Activated T-helper 2 cell treated with anti-CD3 and anti-CD28 coated beads, Interferon-gamma antibody, Interleukin-2, Interleukin-4, amounts not matched to agents 10 μg/mL and 5 μg/mL and 100 μg/mL, durations not matched to agents 14 hours and 24 hours and 36 hours (primary cell): ENCODE data around the gene RAPGEF5. TPM values are rescaled to one million over a fixed set of nuclear protein-coding genes. Genes with fewer than 3 reads are reported as not detected.

Source experiments
- DNase-seq: peaks from one replicate; pipeline ENCODE4 v3.0.0; 2021; ENCODE audit warnings: low spot score
- H3K27ac Mint-ChIP-seq: one replicate; pipeline ENCODE4 v1.8.0; 2021; ENCODE audit warnings: mixed read lengths
- H3K27me3 Mint-ChIP-seq: one replicate; pipeline ENCODE4 v1.8.0; 2021; ENCODE audit warnings: low read depth, mixed read lengths
- H3K36me3 Mint-ChIP-seq: one replicate; pipeline ENCODE4 v1.8.0; 2021; ENCODE audit warnings: low read depth, mixed read lengths
- H3K4me1 Mint-ChIP-seq: one replicate; pipeline ENCODE4 v1.8.0; 2021; ENCODE audit warnings: low read depth, mixed read lengths
- H3K4me3 Mint-ChIP-seq: one replicate; pipeline ENCODE4 v1.8.0; 2021; ENCODE audit warnings: low read depth, mild to moderate bottlenecking, moderate library complexity, mixed read lengths
- H3K9me3 Mint-ChIP-seq: one replicate; pipeline ENCODE4 v1.8.0; 2021; ENCODE audit warnings: mixed read lengths
- intact Hi-C: fragments of 100-400 bp; cut with micrococcal nuclease; formaldehyde crosslinking; loops from one replicate; pipeline ENCODE4 v1.15.1; 2023
- total RNA-seq: library from RNA; stranded (reverse); gene quantifications from 2 replicates; pipeline ENCODE4 v1.2.3, GENCODE V29; 2022

Gene RAPGEF5
- total RNA-seq, 1 donor from 2014 or later, result 0.82 TPM

DNA sequence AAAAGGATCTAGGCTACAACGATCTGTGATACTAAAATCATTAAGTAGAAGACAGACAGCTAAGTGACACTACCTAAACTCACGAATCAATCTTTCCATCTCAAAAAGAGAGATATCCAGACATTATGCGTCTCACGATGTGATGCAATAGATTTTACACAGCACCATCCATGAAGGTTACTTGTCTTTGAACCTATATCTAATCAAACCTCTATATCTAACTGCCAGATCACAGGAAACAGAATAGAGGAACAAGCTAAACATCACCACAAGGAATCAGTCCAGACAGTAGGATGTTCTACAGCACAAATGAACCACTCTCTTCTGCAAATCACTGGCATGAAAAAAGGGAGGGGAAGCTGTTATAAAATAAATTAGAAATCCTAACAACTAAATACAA is 4.1 kb downstream of the RAPGEF5 start:
- H3K27me3 Mint-ChIP-seq, result peaks cover 46% of the 10 kb centered on the region
- intact Hi-C loops, result no loop called here

GRCh38 chr7:22351878-22352277 is 5.1 kb downstream of the RAPGEF5 start:
- no peak overlapping the region for H3K27ac Mint-ChIP-seq
- DNase-seq, result no peak
- intact Hi-C loops, result no loop called here
- no peaks in the 10 kb centered on the region for H3K4me1 Mint-ChIP-seq
- no peaks in the 10 kb centered on the region for H3K36me3 Mint-ChIP-seq
- peaks cover 4% of the 10 kb centered on the region for H3K9me3 Mint-ChIP-seq
- peaks cover 39% of the 10 kb centered on the region for H3K27me3 Mint-ChIP-seq
- H3K4me3 Mint-ChIP-seq, result no peak overlapping the region

More for the DNA sequence above, 4.1 kb downstream of the RAPGEF5 start:
- Mint-ChIP-seq H3K4me3 (no peak overlapping the region), H3K9me3 (peaks cover 4% of the 10 kb centered on the region), H3K36me3 (no peaks in the 10 kb centered on the region), H3K4me1 (peaks cover 2% of the 10 kb centered on the region), H3K27ac (no peak overlapping the region)
- DNase-seq, result no peak

DNA sequence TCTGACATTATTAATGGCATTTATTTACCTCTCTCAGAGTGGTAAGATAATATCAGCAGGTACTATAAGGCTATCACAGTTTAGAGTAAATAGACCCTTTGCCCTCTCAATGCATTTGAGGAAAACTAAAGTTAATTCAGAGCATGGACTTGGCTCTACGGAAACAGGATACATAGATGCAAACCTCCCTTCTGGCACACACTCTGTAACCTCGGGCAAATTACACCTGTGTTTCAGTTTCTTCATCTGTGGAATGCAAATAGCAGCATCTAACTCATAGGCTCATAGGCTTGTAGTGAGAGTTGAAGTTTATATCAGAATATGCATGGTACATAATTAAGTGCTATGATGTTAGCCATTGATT is 5.6 kb downstream of the RAPGEF5 start:
- Mint-ChIP-seq H3K4me3 (no peak overlapping the region), H3K27me3 (peaks cover 41% of the 10 kb centered on the region), H3K9me3 (peaks cover 4% of the 10 kb centered on the region), H3K36me3 (no peaks in the 10 kb centered on the region), H3K4me1 (no peaks in the 10 kb centered on the region), H3K27ac (no peak overlapping the region)
- intact Hi-C loops, result no loop called here
- no peak for DNase-seq

- H3K4me1 Mint-ChIP-seq, result no peaks in the 10 kb centered on the region
- peaks cover 42% of the 10 kb centered on the region for H3K27me3 Mint-ChIP-seq
- no peak overlapping the region for H3K27ac Mint-ChIP-seq
- intact Hi-C loops, result no loop called here
- no peak overlapping the region for H3K4me3 Mint-ChIP-seq
- DNase-seq, result no peak
- H3K36me3 Mint-ChIP-seq, result no peaks in the 10 kb centered on the region
- peaks cover 4% of the 10 kb centered on the region for H3K9me3 Mint-ChIP-seq
Observed at GRCh38 chr7:22350466-22351328, 6.3 kb downstream of the RAPGEF5 start.

DNA sequence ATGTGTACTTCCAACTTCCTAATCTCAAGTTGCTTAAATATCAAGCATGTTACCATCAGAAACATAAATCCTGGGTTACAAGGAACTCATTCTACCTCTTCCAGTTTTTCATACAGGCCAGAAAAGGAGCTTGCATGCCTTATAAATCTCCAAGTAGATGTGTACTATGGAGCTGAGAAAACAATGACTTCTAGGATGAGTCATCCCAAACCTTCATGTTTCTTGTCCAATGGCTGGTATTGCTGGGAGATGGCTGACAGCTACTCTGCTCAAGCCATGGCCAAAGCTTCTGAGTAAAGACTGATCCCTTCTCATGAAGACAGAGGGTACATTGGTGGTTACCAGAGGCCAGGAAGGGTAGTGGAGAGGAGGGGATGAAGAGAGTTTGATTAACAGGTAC is 8.6 kb downstream of the RAPGEF5 start:
- Mint-ChIP-seq H3K4me3 (no peak overlapping the region), H3K36me3 (no peaks in the 10 kb centered on the region), H3K27me3 (peaks cover 27% of the 10 kb centered on the region), H3K9me3 (no peaks in the 10 kb centered on the region), H3K27ac (no peak overlapping the region), H3K4me1 (no peaks in the 10 kb centered on the region)
- intact Hi-C loops, result no loop called here
- no peak for DNase-seq

- Mint-ChIP-seq H3K9me3 (no peaks in the 10 kb centered on the region), H3K27me3 (peaks cover 15% of the 10 kb centered on the region), H3K27ac (no peak overlapping the region), H3K4me3 (no peak overlapping the region), H3K36me3 (no peaks in the 10 kb centered on the region), H3K4me1 (no peaks in the 10 kb centered on the region)
- intact Hi-C loops, result no loop called here
- no peak for DNase-seq
Observed at GRCh38 chr7:22346383-22347107, 10.4 kb downstream of the RAPGEF5 start.

DNA sequence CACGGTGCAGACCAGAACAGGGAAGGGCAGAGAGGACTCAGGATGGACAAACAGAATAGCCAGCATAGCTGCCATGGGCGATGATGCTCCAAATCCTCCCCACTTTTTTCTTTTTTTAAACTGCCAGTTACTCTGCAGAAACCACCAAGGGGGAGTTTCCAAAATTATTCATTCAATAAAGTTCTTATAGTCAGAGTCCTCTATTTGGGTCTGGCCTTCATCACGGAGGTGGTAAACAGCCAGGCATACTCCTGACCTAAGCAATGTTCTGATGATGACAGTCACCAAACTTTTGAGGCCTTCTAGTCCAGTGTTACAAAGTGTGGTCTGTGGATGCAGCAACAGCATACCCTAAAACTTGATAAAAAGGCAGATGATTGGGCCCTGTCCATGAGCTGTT is 12.3 kb downstream of the RAPGEF5 start:
- Mint-ChIP-seq H3K9me3 (no peaks in the 10 kb centered on the region), H3K27me3 (peaks cover 9% of the 10 kb centered on the region), H3K36me3 (no peaks in the 10 kb centered on the region), H3K4me1 (no peaks in the 10 kb centered on the region), H3K4me3 (no peak overlapping the region), H3K27ac (no peak overlapping the region)
- intact Hi-C loops, result no loop called here
- no peak for DNase-seq

GRCh38 chr7:22343612-22344011 is 13.3 kb downstream of the RAPGEF5 start:
- no peak overlapping the region for H3K4me3 Mint-ChIP-seq
- no peaks in the 10 kb centered on the region for H3K36me3 Mint-ChIP-seq
- no peak for DNase-seq
- H3K27ac Mint-ChIP-seq, result no peak overlapping the region
- no peaks in the 10 kb centered on the region for H3K9me3 Mint-ChIP-seq
- no peaks in the 10 kb centered on the region for H3K4me1 Mint-ChIP-seq
- peaks cover 11% of the 10 kb centered on the region for H3K27me3 Mint-ChIP-seq
- intact Hi-C loops, result no loop called here

GRCh38 chr7:22343071-22343470 is 13.9 kb downstream of the RAPGEF5 start:
- intact Hi-C loops, result no loop called here
- H3K4me3 Mint-ChIP-seq, result no peak overlapping the region

GRCh38 chr7:22339725-22340390 is 17.1 kb downstream of the RAPGEF5 start:
- H3K4me1 Mint-ChIP-seq, result no peaks in the 10 kb centered on the region
- no peak overlapping the region for H3K27ac Mint-ChIP-seq
- intact Hi-C loops, result no loop called here
- no peaks in the 10 kb centered on the region for H3K36me3 Mint-ChIP-seq
- DNase-seq, result no peak
- no peak overlapping the region for H3K4me3 Mint-ChIP-seq
- H3K9me3 Mint-ChIP-seq, result no peaks in the 10 kb centered on the region
- peaks cover 5% of the 10 kb centered on the region for H3K27me3 Mint-ChIP-seq

More at GRCh38 chr7:22343071-22343470, 13.9 kb downstream of the RAPGEF5 start:
- no peaks in the 10 kb centered on the region for H3K4me1 Mint-ChIP-seq
- no peak overlapping the region for H3K27ac Mint-ChIP-seq
- H3K9me3 Mint-ChIP-seq, result no peaks in the 10 kb centered on the region
- H3K36me3 Mint-ChIP-seq, result no peaks in the 10 kb centered on the region
- peaks cover 9% of the 10 kb centered on the region for H3K27me3 Mint-ChIP-seq
- no peak for DNase-seq

DNA sequence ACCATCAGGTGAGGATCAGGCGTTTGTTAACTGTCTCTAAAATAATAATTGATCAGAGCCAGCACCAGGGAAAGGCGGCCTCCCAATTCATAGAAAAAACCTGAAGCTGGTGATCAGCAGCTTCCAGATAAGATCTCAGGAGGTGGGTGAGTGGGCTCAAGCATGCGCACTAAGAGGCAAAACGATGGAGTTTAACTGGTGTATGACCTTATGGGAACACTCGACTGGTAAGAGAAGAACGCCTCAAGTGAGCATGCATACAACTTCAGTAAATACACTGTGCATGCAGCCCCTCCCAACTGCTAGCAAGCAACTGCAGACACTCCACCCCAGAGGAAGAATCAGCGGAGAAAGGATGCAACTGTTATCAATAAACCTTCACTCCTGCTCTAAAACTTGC is 18.1 kb downstream of the RAPGEF5 start:
- Mint-ChIP-seq H3K27me3 (peaks cover 7% of the 10 kb centered on the region), H3K9me3 (no peaks in the 10 kb centered on the region), H3K27ac (no peak overlapping the region), H3K36me3 (no peaks in the 10 kb centered on the region), H3K4me3 (no peak overlapping the region), H3K4me1 (no peaks in the 10 kb centered on the region)
- DNase-seq, result no peak
- intact Hi-C loops, result no loop called here

DNA sequence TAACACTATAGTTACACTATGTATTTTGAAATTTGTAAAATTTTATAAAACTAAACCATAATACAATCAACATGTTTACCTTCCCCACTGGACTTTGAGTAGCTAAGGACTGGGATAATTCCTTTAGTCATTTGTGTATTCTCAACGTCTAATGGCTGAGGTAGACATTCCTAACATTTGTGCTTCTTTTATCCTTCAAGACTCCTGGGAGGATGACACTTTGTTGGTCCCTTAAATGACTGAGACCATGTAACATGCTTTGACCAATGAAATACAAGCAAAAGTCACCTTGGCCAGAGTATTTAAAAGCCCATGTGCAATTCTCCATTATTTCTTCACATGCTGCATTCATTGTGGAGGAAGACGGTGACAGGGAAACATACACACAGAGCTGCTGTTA is 18.5 kb downstream of the RAPGEF5 start:
- no peaks in the 10 kb centered on the region for H3K36me3 Mint-ChIP-seq

GRCh38 chr7:22333680-22334141 is 23.2 kb downstream of the RAPGEF5 start:
- H3K4me3 Mint-ChIP-seq, result no peak overlapping the region
- no peak for DNase-seq
- intact Hi-C loops, result no loop called here
- H3K27me3 Mint-ChIP-seq, result peaks cover 14% of the 10 kb centered on the region
- no peak overlapping the region for H3K27ac Mint-ChIP-seq
- no peaks in the 10 kb centered on the region for H3K36me3 Mint-ChIP-seq
- H3K4me1 Mint-ChIP-seq, result no peaks in the 10 kb centered on the region
- no peaks in the 10 kb centered on the region for H3K9me3 Mint-ChIP-seq

More for the DNA sequence above, 18.5 kb downstream of the RAPGEF5 start:
- intact Hi-C loops, result no loop called here
- H3K27me3 Mint-ChIP-seq, result peaks cover 7% of the 10 kb centered on the region
- no peak overlapping the region for H3K4me3 Mint-ChIP-seq
- no peaks in the 10 kb centered on the region for H3K9me3 Mint-ChIP-seq
- DNase-seq, result no peak
- no peaks in the 10 kb centered on the region for H3K4me1 Mint-ChIP-seq
- H3K27ac Mint-ChIP-seq, result no peak overlapping the region
